Measurements from ENCODE around the gene POGZ. TPM values are rescaled to one million over a fixed set of nuclear protein-coding genes. Genes with fewer than 3 reads are reported as not detected.
A peak's percentile ranks its signal among the peaks of the same experiment; 100 is the strongest.

Gene POGZ
- total RNA-seq, 1 experiment from 2014 or later = 77.9 TPM

DNA sequence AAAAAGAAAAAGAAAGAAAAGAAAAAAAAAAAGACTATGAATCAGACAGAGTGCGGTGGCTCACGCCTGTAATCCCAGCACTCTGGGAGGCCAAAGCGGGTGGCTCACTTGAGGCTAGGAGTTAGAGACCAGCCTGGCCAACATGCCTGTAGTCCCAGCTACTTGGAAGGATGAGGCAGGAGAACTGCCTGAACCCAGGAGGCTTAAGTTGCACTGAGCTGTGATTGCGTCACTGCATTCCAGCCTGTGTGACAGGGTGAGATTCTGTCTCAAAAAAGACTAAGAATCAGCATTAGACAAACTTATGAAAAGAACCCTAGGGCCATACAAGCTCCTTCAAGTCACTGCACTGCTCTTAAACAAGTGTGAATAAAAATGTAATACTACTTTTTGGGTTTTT is 43.1 kb downstream of the POGZ start:
- Histone ChIP-seq H3K36me3 (ENCODE audit: low read depth, low read length) (peaks cover 48% of the 10 kb centered on the region), H4K20me1 (ENCODE audit: low read length) (no peaks in the 10 kb centered on the region), H3K9ac (ENCODE audit: low read length) (no peak overlapping the region), H2AFZ (ENCODE audit: low read length) (no peak overlapping the region), H3K4me2 (ENCODE audit: low read length) (no peak overlapping the region), H3K4me1 (ENCODE audit: insufficient read depth, low read length) (no peaks in the 10 kb centered on the region), H3K9me2 (replicated peaks; ENCODE audit: low read length) (no peaks in the 10 kb centered on the region), H3K27me3 (ENCODE audit: low read length) (no peaks in the 10 kb centered on the region), H3K9me3 (ENCODE audit: low read length) (no peaks in the 10 kb centered on the region), H3K27ac (ENCODE audit: low read length) (no peak overlapping the region), H3K4me3 (ENCODE audit: low read length) (no peak overlapping the region), H3F3A (ENCODE audit: low read length, unreplicated experiment) (no peaks in the 10 kb centered on the region), H3K79me2 (ENCODE audit: low read length) (no peaks in the 10 kb centered on the region)
- CTCF ChIA-PET = interaction anchor here (0.6 kb wide), 2 partner anchors 69 to 238 kb away, joined by 4 read pairs; partner anchors contain the start of gene RFX5
- POLR2A ChIA-PET (ENCODE audit: unreplicated experiment) = no interaction called here
- no TSS peak for BruUV-seq (replicated peaks)
- intact Hi-C loops (cut with micrococcal nuclease) = no loop called here
- no peak for ATAC-seq
- peak; percentile 41 for DNase-seq
- TF ChIP-seq, protein P1, sequence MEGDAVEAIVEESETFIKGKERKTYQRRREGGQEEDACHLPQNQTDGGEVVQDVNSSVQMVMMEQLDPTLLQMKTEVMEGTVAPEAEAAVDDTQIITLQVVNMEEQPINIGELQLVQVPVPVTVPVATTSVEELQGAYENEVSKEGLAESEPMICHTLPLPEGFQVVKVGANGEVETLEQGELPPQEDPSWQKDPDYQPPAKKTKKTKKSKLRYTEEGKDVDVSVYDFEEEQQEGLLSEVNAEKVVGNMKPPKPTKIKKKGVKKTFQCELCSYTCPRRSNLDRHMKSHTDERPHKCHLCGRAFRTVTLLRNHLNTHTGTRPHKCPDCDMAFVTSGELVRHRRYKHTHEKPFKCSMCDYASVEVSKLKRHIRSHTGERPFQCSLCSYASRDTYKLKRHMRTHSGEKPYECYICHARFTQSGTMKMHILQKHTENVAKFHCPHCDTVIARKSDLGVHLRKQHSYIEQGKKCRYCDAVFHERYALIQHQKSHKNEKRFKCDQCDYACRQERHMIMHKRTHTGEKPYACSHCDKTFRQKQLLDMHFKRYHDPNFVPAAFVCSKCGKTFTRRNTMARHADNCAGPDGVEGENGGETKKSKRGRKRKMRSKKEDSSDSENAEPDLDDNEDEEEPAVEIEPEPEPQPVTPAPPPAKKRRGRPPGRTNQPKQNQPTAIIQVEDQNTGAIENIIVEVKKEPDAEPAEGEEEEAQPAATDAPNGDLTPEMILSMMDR (conservative IDR thresholded peaks at IDR 0.05; ENCODE audit: low read depth, low read length) = no peak
- TF ChIP-seq EZH2 (IDR thresholded peaks at IDR 0.05; ENCODE audit: low read length, unreplicated experiment) (no peak), EZH2phosphoT487 (IDR thresholded peaks at IDR 0.05; ENCODE audit: borderline replicate concordance, low read length) (no peak)

DNA sequence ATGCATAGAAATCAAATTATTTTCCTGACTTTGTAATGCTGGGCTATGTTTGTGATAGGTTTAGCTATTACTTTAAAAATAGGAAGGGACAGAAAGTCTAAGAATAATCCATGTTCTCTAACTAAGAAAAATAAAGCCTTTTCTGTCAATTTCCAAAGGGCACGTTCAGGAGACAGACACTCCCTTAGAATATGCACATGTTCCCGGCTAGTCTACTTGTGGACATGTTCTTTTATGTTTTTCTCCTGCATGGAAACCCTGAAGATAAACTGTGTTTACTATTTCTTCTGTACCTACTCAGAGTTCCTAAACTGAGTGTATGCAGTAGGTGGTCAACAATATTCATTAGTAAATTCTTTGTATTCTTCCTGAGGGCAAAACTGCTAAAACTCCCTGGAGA is 47.4 kb downstream of the POGZ start:
- Histone ChIP-seq H3K9ac (ENCODE audit: low read length) (no peak overlapping the region), H3K4me2 (ENCODE audit: low read length) (no peak overlapping the region), H2AFZ (ENCODE audit: low read length) (no peak overlapping the region), H3K27me3 (ENCODE audit: low read length) (no peaks in the 10 kb centered on the region), H3K9me3 (ENCODE audit: low read length) (no peaks in the 10 kb centered on the region), H3K4me1 (ENCODE audit: insufficient read depth, low read length) (no peaks in the 10 kb centered on the region), H3K79me2 (ENCODE audit: low read length) (no peaks in the 10 kb centered on the region), H3F3A (ENCODE audit: low read length, unreplicated experiment) (peaks cover 4% of the 10 kb centered on the region), H4K20me1 (ENCODE audit: low read length) (no peaks in the 10 kb centered on the region), H3K27ac (ENCODE audit: low read length) (no peak overlapping the region), H3K9me2 (replicated peaks; ENCODE audit: low read length) (no peaks in the 10 kb centered on the region), H3K36me3 (ENCODE audit: low read depth, low read length) (peaks cover 61% of the 10 kb centered on the region), H3K4me3 (ENCODE audit: low read length) (no peak overlapping the region)
- CTCF ChIA-PET = no interaction called here
- BruUV-seq (replicated peaks) = no TSS peak
- TF ChIP-seq, protein P1 (conservative IDR thresholded peaks at IDR 0.05; ENCODE audit: low read depth, low read length) = no peak
- no peak for TF ChIP-seq EZH2 (IDR thresholded peaks at IDR 0.05; ENCODE audit: low read length, unreplicated experiment)
- TF ChIP-seq EZH2phosphoT487 (IDR thresholded peaks at IDR 0.05; ENCODE audit: borderline replicate concordance, low read length) = no peak
- no peak for DNase-seq
- intact Hi-C loops (cut with micrococcal nuclease) = no loop called here
- ATAC-seq = no peak
- POLR2A ChIA-PET (ENCODE audit: unreplicated experiment) = interaction anchor here (0.7 kb wide), 1 partner anchor 719 kb away, joined by 7 read pairs; no protein-coding TSS in a partner anchor

DNA sequence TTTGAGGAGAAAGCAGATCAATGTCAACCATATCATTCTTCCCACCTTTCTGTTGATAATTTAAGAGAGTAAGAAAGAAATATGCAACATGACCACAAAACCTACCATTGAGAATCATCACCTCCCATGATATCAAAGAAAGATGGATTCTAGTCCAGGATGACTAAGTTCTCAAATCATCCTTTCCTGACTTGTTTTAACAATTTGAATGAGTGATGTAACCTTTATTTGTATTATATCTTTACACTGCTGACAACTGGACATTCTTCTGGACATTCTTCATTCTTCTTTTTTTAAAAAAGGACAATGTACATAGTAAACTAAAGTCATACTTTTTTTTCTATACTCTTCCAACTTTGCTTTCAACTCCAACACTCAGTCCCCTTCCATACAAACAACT is 50.4 kb downstream of the POGZ start:
- peaks cover 61% of the 10 kb centered on the region for H3K36me3 ChIP-seq (ENCODE audit: low read depth, low read length)

More for the DNA sequence above, 50.4 kb downstream of the POGZ start:
- ChIA-PET CTCF (no interaction called here), POLR2A (ENCODE audit: unreplicated experiment) (no interaction called here)
- Histone ChIP-seq H3F3A (ENCODE audit: low read length, unreplicated experiment) (peaks cover 4% of the 10 kb centered on the region), H3K9ac (ENCODE audit: low read length) (no peak overlapping the region), H3K27ac (ENCODE audit: low read length) (no peak overlapping the region), H3K9me3 (ENCODE audit: low read length) (no peaks in the 10 kb centered on the region), H3K4me3 (ENCODE audit: low read length) (no peak overlapping the region), H2AFZ (ENCODE audit: low read length) (no peak overlapping the region), H3K4me2 (ENCODE audit: low read length) (no peak overlapping the region), H3K9me2 (replicated peaks; ENCODE audit: low read length) (no peaks in the 10 kb centered on the region), H3K79me2 (ENCODE audit: low read length) (no peaks in the 10 kb centered on the region), H3K4me1 (ENCODE audit: insufficient read depth, low read length) (no peaks in the 10 kb centered on the region), H3K27me3 (ENCODE audit: low read length) (no peaks in the 10 kb centered on the region), H4K20me1 (ENCODE audit: low read length) (no peaks in the 10 kb centered on the region)
- intact Hi-C loops (cut with micrococcal nuclease) = no loop called here
- TF ChIP-seq EZH2 (IDR thresholded peaks at IDR 0.05; ENCODE audit: low read length, unreplicated experiment) = no peak
- TF ChIP-seq, protein P1 (conservative IDR thresholded peaks at IDR 0.05; ENCODE audit: low read depth, low read length) = no peak
- TF ChIP-seq EZH2phosphoT487 (IDR thresholded peaks at IDR 0.05; ENCODE audit: borderline replicate concordance, low read length) = no peak
- no TSS peak for BruUV-seq (replicated peaks)
- no peak for DNase-seq
- ATAC-seq = no peak
